ENCODE data around the gene ICA1L. TPM values are rescaled to one million over a fixed set of nuclear protein-coding genes. Genes with fewer than 3 reads are reported as not detected.
"Not testable (repeated sequence)": the region's sequence is repeated elsewhere in the genome, so short reads cannot be mapped to it uniquely, and the experiment has no call there.

The ICA1L gene
- polyA plus RNA-seq (ENCODE audit: insufficient read length), result 13.5 TPM

DNA sequence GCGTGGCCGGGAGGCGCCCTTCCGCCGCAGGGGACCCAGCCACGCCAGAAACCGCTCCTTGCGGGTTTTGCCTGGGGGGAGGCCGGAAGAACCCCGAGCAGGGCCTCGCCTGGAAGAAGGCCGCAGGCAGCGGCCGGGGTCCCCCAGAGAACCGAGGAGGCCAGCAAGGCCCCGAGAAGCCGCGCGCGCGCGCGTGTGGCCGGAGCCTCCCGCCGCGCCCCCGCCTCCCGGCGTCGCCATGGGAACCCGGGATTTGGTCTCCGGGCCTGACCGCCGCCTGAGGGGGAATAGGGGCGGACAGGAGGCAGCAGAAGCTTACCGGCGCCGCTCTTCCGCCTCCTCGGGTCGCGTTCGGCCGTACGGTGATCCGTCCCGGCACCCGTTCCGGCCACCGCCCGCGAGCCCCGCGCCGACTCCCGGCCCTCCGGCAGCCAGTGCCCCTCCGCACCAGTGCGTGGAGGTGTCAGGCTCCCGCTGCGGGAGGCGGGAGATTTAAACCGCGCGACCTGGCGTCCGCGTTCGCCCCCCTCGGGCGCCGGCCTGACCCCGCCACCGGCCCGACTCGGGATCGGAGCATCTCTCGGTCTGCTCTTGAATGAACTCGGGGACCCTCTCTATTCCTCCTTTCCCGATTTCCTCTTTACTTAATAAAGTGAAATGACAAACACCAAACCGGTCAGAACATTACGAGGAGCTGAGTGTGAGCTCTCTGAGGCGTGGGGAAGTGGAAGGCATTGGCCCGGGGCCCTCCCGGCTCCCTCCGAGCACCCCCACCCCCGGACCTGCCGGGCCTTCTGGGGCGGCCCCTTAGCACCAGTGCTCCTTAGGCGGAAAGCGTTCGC is at the start of gene ICA1L:
ICA1L (minus strand) TSS at position 467 of the 842 bp plus-strand sequence. CDS start 42,757 bp downstream, outside the sequence.
- DNase-seq (ENCODE audit: low read depth), result peak; percentile 13

DNA sequence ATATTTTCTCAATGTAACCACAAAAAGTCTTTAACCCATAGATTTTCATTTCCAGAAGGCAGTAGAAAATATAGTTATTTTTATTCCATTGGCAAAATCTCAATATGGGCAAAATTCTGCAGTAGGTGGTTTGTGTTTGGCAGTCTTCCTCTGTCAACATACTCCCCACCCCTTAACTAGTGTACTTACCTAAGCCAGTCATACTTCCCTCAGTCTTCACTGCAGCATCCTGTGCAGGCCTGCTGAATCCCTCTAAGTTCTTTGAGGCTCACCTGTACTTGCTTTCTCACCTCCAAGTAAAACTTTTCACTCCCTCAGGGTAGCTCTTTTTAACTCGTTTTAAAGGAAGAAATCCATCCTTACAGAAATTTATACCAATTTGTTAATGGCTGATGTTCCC is 47.3 kb upstream of the ICA1L start:
- DNase-seq (ENCODE audit: low read depth), result no peak

DNA sequence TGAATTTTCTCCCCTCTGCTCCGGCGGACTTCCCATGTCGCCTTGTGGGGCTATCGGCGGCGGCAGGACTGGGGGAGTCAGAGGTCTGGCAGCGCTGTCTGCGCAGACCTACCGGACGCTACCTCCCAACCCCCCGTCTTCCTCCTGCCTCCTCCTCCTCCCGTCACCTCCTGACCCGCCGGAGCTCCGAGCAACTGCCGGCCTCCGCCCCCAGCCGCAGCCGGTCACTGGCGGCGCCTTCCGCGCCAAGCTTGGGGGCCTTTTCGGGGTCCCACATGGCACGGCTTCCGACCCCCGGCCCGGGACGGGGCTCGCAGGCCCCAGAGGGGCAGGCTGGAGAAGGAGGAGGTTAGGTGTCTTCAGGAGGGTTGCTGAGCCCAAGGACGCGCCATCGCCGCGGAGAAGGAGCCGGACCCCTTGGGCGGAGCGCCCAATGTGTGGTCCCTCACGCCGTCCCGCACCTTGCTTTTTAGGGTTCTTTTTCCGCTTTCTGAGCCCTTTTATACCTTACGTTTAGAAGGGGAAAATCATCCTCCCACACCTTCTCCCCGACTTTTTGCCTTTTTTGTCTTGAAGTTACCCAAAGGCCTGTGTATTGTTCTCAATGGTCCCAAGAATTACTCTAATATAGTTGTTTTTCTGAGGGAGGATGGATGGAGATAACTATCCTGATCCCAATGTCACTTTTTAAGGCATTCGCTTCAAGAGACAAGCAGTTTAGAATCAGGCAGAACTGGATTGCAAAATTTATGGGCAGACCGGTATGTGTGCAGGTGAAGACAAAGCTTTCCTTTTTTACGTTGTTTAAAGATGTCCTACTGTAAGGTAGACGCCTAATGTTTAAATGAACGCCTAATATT is 41.0 kb upstream of the ICA1L start:
- DNase-seq (ENCODE audit: low read depth), result not testable (repeated sequence)

DNA sequence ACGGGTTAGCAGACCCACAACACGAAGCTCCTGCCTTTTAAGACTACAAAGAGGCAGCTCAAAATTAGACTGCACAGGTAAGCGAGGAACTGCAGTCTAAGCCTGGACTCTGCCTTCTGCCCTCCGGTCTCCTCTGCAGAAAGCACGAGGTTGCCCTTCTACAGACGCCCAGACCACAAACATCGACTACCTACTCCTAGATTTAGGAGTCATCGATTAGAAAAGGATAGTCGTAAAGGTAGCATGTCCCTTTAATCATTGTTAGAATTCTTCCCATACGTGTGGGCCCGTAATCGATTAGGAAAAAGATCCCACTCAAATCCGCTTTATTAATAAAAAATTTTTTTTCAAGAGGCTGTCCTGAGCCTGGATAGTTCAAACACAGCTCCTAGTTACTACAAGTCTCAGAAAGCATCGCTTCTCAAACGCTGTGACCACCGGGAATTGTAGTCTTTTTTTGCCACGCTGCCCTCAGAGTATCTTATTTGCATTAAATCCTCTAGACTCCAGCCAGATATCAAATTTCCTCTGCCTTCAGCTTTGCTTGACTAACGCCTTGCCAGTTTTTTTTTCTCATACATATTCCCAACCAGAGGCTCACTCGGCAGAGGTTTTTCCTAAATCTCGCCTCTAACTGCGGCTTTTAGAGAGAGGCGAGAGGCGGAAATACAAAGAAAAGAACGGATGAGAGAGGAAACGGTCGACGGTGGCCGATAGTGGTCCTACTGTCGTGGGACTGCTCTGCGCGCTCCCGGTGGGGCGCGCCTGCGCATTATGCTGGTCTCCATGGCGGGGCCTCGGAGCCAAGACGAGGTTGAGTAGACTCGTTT is 40.2 kb upstream of the ICA1L start, which contains the start of the genes CARF and WDR12:
CARF (plus strand) TSS at position 764 of the 830 bp plus-strand sequence. CDS start 29,628 bp downstream, outside the sequence.
WDR12 (minus strand) TSS at position 162 of the 830 bp plus-strand sequence. CDS start 197 bp downstream, outside the sequence.
- DNase-seq (ENCODE audit: low read depth), result peak; percentile 97

DNA sequence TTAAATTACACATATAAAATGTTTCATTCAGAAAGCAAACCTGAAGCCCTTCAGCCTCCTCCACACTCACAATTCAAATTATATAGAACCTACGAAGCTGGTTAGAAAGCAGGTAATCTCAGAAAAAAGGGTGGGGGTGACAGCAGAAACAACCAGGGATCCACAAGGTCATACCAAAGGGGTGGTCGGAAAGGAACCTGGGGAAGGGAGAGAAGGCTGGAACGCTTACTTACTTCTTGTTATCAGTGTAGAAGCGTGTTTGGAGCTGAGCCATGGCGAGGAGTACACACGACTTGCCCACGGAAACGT is 39.6 kb upstream of the ICA1L start:
- no peak for DNase-seq (ENCODE audit: low read depth)

DNA sequence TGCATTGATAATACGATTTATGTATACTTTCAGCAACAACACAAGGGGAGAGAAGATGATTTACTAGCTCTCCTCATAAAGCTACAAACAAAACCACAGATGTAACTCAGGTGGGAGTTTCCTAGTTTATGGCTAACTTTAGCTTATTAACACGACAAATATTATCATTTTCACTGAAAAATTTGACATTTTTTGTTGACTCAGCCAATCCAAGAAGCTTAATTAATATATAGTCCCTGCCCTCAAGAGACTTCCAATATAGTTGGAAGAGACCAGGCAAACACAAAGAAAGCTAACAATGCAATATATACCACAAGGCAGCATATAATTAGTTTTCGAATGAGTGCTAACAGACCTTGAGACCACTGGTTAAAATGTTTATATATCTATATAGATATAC is 39.1 kb upstream of the ICA1L start:
- DNase-seq (ENCODE audit: low read depth), result no peak

DNA sequence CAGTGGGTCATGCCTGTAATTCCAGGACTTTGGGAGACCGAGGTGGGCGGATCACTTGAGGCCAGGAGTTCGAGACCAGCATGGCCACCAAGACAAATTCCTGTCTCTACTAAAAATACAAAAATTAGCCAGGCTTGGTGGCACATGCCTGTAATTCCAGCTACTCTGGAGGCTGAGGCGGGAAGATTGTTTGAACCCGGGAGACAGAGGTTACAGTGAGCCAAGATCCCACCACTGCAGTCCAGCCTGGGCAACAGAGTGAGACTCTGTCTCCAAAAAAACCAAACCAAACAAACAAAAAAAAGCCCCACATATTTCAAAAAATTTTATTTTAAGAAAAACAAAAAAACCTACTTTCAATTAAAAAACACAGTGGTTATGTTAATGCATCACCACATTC is 38.7 kb upstream of the ICA1L start:
- DNase-seq (ENCODE audit: low read depth), result not testable (repeated sequence)

DNA sequence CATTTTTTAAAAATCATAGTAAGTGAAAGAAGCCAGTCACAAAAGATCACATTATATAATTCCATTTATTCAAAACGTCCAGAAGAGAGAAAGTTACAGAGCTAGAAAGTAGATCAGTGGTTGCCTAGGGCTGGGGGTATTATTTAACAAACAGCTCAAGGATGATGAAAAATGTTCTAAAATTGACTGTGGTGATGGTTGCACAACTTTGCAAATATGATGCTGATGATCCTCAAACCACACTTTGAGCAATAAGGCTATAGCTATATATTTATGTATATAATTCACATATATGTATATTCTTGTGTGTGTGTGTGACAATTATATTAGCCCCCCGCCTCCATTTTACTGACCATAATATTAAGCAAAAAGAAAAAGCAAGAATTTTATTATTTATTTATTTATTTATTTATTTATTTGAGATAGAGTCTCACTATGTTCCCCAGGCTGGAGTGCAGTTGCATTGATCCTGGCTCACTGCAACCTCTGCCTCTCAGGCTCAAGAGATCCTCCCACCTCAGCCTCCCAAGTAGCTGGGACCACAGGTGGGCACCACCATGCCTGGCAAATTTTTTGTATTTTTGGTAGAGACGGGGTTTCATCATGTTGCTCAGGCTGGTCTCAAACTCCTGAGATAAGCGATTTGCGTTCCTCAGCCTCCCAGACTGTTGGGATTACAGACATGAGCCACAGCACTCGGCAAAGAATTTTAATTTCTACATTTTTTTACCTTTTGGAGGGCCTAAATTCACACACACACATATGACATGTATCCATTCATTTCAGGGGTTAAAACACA is 38.0 kb upstream of the ICA1L start:
- no peak for DNase-seq (ENCODE audit: low read depth)

DNA sequence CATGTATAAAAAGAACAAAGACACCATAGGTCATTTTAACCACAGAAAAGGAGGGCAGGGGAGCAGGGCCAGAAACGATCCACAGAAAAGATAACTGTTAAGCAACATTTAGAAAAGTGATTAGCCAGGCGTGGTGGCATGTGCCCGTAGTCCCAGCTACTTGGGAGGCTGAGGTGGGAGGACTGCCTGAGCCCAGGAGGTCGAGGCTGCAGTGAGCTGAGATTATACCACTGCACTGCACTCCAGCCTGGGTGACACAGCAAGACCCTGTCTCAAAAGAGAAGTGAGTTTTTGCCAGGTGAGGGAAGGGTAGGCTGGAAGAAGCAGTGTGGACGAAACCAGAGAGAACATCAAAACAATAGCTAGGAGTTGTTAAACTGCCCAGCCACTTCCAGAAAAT is 36.6 kb upstream of the ICA1L start:
- DNase-seq (ENCODE audit: low read depth), result no peak

DNA sequence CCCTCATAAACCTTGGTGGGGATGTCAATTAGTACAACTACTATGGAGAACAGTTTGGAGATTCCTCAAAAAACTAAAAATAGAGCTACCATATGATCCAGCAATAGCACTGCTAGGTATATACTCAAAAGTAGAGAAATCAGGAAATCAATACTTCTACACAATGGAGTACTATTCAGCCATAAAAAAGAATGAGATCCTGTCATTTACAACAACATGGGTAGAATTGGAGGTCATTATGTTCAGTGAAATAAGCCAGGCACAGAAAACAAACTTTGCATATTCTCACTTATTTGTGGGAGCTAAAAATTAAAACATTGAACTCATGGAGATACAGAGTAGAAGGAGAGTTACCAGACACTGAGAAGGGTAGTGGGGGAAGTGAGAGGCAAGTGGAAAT is 33.9 kb upstream of the ICA1L start:
- not testable (repeated sequence) for DNase-seq (ENCODE audit: low read depth)

DNA sequence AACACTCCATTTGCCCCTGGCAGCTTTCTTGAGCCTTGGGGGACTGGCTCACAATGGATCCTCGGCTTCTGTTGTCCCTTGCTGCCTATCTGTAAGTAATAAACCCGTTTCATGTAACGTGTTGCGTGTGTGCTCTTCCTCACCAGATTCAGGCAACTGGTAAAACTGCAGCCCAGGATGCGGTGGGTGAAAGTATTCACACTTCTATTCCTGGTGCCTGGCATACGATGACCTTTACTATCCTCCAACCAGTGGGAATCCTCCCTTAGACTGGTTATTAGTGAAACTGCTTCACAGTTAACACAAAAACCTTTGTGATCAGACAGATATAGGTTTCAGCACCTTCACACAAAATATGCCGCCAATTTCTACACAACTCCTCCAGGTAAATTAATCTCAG is 13.6 kb upstream of the ICA1L start:
- no peak for DNase-seq (ENCODE audit: low read depth)

DNA sequence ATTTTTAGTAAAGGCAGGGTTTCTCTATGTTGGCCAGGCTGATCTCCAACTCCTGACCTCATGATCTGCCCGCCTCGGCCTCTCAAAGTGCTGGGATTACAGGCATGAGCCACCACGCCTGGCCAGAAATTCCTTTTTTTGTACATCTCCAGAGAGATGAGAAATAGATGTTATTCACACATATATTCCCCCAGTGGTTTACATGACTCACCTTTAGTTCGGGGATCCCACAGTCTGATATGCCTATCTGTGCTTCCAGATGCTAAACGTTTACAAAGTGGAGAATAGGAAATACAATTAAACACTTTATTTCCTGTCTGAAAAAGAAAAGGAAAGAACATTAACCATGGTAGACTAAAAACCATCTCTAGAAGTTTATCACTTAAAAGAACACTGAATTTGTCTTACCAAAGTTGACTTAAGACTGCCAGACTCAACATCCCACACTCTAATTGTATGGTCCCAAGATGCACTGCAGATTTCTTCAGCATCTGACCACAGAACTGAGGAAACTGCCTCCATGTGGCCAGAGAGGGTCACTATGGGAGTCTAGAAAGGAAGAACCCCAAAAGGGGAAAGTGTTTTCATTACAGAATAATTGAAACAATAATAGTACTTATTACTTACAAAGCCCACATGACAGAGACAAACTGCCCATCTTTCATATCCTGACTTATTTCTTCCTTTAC is 12.6 kb upstream of the ICA1L start:
- no peak for DNase-seq (ENCODE audit: low read depth)

DNA sequence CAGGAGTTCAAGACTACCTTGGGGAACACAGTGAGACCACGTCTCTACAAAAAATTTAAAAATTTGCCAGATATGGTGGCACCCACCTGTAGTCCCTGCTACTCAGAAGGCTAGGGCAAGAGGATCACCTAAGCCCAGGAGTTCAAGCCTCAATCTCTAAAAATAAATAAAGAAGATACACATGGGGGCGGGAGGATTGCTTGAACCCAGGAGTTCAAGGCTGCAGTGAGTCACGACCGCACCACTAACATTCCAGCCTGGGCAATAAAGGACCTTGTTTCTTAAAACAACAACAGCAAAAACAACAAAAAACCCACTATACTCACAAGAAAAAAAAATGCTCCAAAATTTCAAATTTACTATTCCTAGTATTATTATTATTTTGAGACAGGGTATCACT is 10.0 kb upstream of the ICA1L start:
- no peak for DNase-seq (ENCODE audit: low read depth)

DNA sequence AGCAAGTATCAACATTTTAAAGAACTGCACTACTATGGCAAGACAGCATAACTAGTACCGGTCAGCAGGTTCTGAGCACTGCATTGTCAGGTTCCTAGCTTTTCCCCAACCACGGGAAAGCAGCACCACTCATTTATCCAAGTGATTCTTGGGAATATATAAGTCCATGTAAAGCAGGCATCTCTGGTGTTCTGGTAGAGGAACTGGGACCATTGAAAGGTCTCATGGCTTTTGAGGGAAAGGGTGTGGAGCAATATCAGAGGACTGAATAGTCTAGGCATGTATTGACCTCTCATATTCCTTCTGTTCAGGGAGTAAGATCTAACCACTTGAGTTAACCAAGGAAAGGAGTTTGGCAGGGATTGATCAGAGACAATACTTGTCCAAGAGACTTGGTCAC is 6.1 kb upstream of the ICA1L start:
- DNase-seq (ENCODE audit: low read depth), result no peak

DNA sequence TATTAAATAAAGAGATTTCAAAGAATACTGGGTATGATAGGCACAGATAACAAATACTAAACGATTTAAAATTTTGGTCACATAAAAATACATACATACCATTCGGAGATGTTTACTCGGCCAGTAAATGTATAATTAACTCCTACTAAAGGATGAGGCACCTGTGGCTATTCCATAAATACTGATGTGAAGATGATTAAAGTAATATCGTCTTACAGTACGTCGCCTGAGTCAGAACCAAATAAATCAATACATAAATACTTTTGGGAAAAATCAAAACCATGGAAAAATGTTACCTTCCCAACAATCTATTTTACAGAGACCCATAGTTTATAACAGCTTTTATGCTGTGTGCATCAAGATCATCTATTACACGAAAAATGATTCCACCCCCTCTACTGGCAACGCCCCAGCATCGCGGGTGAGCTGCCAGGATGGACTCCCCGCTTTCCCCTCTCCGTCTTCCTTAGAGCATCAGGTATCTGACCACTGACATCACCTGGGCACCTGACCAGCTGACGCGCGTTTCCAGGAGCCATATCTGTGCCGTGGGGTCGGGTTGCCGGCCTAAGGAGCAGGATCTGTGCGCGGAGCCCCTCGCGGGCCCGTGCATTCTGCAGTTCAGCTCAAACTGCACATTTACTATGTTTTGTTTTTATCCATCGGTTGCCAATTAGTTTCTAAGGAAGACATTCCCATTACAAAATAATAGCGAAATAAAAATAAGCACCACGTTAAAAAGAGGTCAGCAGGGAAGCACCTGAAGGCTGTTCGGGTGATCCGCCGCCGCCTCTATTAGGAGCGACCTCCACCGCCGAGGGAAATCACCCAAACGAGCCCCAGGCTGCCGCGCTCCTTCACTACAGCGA is 901 bp downstream of the ICA1L start:
- DNase-seq (ENCODE audit: low read depth), result peak; percentile 36

DNA sequence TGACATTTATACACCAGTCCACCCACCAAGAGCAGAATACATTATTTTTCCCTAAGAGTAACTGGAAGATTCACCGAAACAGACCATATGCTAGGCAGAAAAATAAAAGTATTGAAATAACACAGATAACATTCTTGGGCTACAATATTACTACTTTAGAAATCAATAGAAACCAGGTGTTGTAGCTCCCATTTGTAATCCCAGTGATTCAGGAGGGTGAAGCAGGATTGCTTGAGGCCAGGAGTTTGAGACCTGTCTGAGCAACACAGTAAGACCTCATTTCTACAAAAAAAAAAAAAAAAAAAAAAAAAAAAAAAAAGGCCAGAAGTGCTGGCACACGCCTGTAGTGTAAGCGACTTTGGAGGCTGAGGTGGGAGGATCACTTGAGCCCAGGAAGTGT is 9.6 kb downstream of the ICA1L start:
- no peak for DNase-seq (ENCODE audit: low read depth)

DNA sequence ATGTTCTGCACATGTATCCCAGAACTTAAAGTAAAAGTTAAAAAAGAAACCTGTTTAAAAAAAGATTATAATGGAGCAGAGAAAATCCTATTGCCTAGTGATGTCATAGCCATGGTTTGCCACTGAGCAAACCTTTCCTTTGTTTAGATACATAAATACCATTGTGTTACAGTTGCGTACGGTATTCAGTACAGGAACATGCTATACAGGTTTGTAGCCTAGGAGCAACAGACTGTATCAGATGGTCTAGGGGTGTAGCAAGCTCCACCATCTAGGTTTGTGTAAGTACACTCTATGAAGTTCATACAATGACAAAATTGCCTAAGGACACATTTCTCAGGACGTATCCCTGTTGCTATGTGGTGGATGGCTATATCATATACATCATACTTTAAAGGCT is 13.0 kb downstream of the ICA1L start:
- no peak for DNase-seq (ENCODE audit: low read depth)

DNA sequence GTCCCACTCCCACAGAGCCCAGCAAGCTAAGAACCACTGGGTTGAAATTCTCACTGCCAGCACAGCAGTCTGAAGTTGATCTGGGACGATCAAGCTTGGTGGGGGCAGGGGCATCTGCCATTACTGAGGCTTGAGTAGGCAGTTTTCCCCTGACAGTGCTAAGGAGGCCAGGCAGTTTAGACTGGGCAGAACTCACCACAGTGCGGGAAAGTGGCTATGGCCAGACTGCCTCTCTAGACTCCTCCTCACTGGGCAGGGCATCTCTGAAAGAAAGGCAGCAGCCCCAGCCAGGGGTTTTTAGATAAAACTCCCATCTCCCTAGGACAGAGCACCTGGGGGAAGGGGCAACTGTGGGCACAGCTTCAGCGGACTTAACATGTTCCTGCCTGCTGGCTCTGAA is 22.2 kb downstream of the ICA1L start:
- DNase-seq (ENCODE audit: low read depth), result not testable (repeated sequence)

DNA sequence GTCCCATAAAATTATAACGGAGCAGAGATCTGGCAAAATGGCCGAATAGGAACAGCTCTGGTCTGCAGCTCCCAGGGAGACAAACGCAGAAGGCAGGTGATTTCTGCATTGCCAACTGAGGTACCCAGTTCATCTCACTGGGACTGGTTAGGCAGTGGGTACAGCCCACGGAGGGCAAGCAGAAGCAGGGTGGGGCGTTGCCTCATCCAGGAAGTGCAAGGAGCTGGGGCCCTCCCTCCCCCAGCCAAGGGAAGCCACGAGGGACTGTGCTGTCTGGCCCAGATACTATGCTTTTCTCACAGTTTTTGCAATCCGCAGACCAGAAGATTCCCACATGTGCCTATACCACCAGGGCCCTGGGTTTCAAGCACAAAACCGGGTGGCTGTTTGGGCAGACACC is 22.8 kb downstream of the ICA1L start:
- DNase-seq (ENCODE audit: low read depth), result no peak
